ENCODE measurements around the gene PIN4. TPM values are rescaled to one million over a fixed set of nuclear protein-coding genes. Genes with fewer than 3 reads are reported as not detected.

The PIN4 gene
- total and polyA plus RNA-seq, 2 donors (not counting 3 experiments of a cell fraction or from before 2014, with no cell fraction given), result 4.5 to 10.4 TPM

DNA sequence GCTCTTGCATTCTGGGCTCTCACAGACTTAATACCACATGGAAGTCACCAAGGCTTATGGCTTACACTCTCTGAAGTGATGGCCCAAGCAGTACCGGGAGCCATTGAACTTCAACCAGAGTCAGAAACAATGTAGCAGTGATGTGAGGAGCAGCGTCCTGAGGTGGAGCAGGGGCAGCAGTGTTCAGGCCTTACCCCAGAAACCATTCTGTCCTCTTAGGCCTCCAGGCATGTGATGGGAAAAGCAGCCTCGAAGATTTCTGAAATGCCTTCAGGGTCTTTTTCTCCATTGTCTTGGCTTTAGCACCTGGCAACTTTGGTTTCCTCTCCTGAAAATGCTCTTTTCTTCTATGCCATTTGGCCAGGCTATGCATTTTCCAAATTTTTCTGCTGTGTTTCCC, 22.8 kb upstream of the PIN4 start:
- no peak for FAIRE-seq
- no TSS peak for BruUV-seq (replicated peaks)
- TF ChIP-seq POLR2AphosphoS5 (IDR thresholded peaks at IDR 0.05; ENCODE audit: insufficient read depth, low read depth, low read length), result no peak
- no peak for TF ChIP-seq JUN (IDR thresholded peaks at IDR 0.05; ENCODE audit: borderline replicate concordance, insufficient read depth, insufficient read length, low read depth)
- TF ChIP-seq, protein P1, sequence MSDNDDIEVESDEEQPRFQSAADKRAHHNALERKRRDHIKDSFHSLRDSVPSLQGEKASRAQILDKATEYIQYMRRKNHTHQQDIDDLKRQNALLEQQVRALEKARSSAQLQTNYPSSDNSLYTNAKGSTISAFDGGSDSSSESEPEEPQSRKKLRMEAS (IDR thresholded peaks at IDR 0.05; ENCODE audit: insufficient read depth, insufficient read length), result no peak
- TF ChIP-seq GATA2 (IDR thresholded peaks at IDR 0.05; ENCODE audit: insufficient read depth, insufficient read length, low read depth, low read length), result no peak
- no peak for TF ChIP-seq EZH2 (IDR thresholded peaks at IDR 0.05; ENCODE audit: borderline replicate concordance, low read depth, low read length, severe bottlenecking)

DNA sequence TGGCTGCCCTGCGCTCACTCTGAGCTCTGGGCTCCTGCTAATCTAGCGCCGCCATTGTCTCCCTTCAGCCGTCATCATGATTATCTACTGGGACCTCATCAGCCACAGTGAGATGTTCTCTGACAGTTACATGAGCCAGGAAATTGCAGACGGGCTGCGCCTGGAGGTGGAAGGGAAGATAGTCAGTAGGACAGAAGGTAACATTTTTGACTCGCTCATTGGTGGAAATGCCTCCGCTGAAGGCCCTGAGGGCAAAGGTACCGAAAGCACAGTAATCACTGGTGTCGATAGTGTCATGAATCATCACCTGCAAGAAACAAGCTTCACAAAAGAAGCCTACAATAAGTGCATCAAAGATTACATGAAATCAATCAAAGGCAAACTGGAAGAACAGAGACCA, 21.8 kb upstream of the PIN4 start:
- Histone ChIP-seq H4K20me1 (replicated peaks; ENCODE audit: control insufficient read depth, extremely low read depth, insufficient read depth, low read length) (no peaks in the 10 kb centered on the region), H3K4me2 (ENCODE audit: insufficient read depth, low read length) (no peak overlapping the region)
- BruUV-seq (replicated peaks), result no TSS peak

More for the DNA sequence above, 22.8 kb upstream of the PIN4 start:
- POLR2A ChIA-PET, result no interaction called here
- Histone ChIP-seq H3K4me1 (ENCODE audit: control insufficient read depth, extremely low read depth, insufficient read depth, low read length) (no peaks in the 10 kb centered on the region), H3K9me1 (replicated peaks; ENCODE audit: control insufficient read depth, extremely low read depth, insufficient read depth, low read length) (no peaks in the 10 kb centered on the region), H3K9me3 (replicated peaks; ENCODE audit: control insufficient read depth, insufficient read depth, low read length) (no peaks in the 10 kb centered on the region), H2AFZ (ENCODE audit: low read depth, low read length) (no peak overlapping the region), H4K20me1 (replicated peaks; ENCODE audit: control insufficient read depth, extremely low read depth, insufficient read depth, low read length) (no peaks in the 10 kb centered on the region), H3K4me3 (replicated peaks in 1 of 3; ENCODE audit: insufficient read depth in 1 of 3, low read depth in 1 of 3, low read length in 3 of 3) (no peak overlapping the region), H3K9ac (replicated peaks; ENCODE audit: extremely low read depth, insufficient read depth, low read length) (no peak overlapping the region), H3K4me2 (ENCODE audit: insufficient read depth, low read length) (no peak overlapping the region), H3K36me3 (ENCODE audit: control insufficient read depth in 2 of 2, extremely low read depth in 1 of 2, insufficient read depth in 2 of 2, low read length in 2 of 2) (no peaks in the 10 kb centered on the region), H3K27me3 (ENCODE audit: control insufficient read depth in 2 of 2, insufficient read depth in 2 of 2, low read length in 2 of 2) (no peaks in the 10 kb centered on the region), H3K27ac (ENCODE audit: insufficient read depth, low read depth, low read length) (no peak overlapping the region), H3K79me2 (ENCODE audit: control insufficient read depth, insufficient read depth, low read length) (no peaks in the 10 kb centered on the region)
- no peak for DNase-seq (ENCODE audit: low read depth, low spot score)
- dilution Hi-C loops (cut with MboI; ENCODE audit: extremely low pct_ligation_motif_present, low sequenced_read_pairs), result no loop called here
- intact Hi-C loops (cut with micrococcal nuclease), result no loop called here
- CTCF ChIA-PET, result no interaction called here

More for the DNA sequence above, 21.8 kb upstream of the PIN4 start:
- Histone ChIP-seq H2AFZ (ENCODE audit: low read depth, low read length) (no peak overlapping the region), H3K9me1 (replicated peaks; ENCODE audit: control insufficient read depth, extremely low read depth, insufficient read depth, low read length) (no peaks in the 10 kb centered on the region), H3K27ac (ENCODE audit: insufficient read depth, low read depth, low read length) (no peak overlapping the region), H3K4me3 (replicated peaks in 1 of 3; ENCODE audit: insufficient read depth in 1 of 3, low read depth in 1 of 3, low read length in 3 of 3) (no peak overlapping the region), H3K36me3 (ENCODE audit: control insufficient read depth in 2 of 2, extremely low read depth in 1 of 2, insufficient read depth in 2 of 2, low read length in 2 of 2) (no peaks in the 10 kb centered on the region), H3K9ac (replicated peaks; ENCODE audit: extremely low read depth, insufficient read depth, low read length) (no peak overlapping the region), H3K27me3 (ENCODE audit: control insufficient read depth in 2 of 2, insufficient read depth in 2 of 2, low read length in 2 of 2) (no peaks in the 10 kb centered on the region), H3K9me3 (replicated peaks; ENCODE audit: control insufficient read depth, insufficient read depth, low read length) (no peaks in the 10 kb centered on the region), H3K4me1 (ENCODE audit: control insufficient read depth, extremely low read depth, insufficient read depth, low read length) (no peaks in the 10 kb centered on the region), H3K79me2 (ENCODE audit: control insufficient read depth, insufficient read depth, low read length) (no peaks in the 10 kb centered on the region)
- POLR2A ChIA-PET, result no interaction called here
- intact Hi-C loops (cut with micrococcal nuclease), result no loop called here
- dilution Hi-C loops (cut with MboI; ENCODE audit: extremely low pct_ligation_motif_present, low sequenced_read_pairs), result no loop called here
- CTCF ChIA-PET, result no interaction called here
- no peak for FAIRE-seq
- no peak for TF ChIP-seq MYC (IDR thresholded peaks at IDR 0.05; ENCODE audit: low read depth, low read length)
- TF ChIP-seq, protein P2, sequence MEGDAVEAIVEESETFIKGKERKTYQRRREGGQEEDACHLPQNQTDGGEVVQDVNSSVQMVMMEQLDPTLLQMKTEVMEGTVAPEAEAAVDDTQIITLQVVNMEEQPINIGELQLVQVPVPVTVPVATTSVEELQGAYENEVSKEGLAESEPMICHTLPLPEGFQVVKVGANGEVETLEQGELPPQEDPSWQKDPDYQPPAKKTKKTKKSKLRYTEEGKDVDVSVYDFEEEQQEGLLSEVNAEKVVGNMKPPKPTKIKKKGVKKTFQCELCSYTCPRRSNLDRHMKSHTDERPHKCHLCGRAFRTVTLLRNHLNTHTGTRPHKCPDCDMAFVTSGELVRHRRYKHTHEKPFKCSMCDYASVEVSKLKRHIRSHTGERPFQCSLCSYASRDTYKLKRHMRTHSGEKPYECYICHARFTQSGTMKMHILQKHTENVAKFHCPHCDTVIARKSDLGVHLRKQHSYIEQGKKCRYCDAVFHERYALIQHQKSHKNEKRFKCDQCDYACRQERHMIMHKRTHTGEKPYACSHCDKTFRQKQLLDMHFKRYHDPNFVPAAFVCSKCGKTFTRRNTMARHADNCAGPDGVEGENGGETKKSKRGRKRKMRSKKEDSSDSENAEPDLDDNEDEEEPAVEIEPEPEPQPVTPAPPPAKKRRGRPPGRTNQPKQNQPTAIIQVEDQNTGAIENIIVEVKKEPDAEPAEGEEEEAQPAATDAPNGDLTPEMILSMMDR (IDR thresholded peaks at IDR 0.05; ENCODE audit: extremely low read depth in 1 of 2, insufficient read depth in 1 of 2, low read depth in 1 of 2, low read length in 2 of 2), result no peak
- no peak for TF ChIP-seq GATA2 (IDR thresholded peaks at IDR 0.05; ENCODE audit: insufficient read depth, insufficient read length, low read depth, low read length)
- TF ChIP-seq JUN (IDR thresholded peaks at IDR 0.05; ENCODE audit: borderline replicate concordance, insufficient read depth, insufficient read length, low read depth), result no peak
- no peak for TF ChIP-seq POLR2A (IDR thresholded peaks at IDR 0.05; ENCODE audit: low read depth, low read length)
- TF ChIP-seq, protein P1 (IDR thresholded peaks at IDR 0.05; ENCODE audit: insufficient read depth, insufficient read length), result no peak
- TF ChIP-seq POLR2AphosphoS5 (IDR thresholded peaks at IDR 0.05; ENCODE audit: insufficient read depth, low read depth, low read length), result no peak
- TF ChIP-seq EZH2 (IDR thresholded peaks at IDR 0.05; ENCODE audit: borderline replicate concordance, low read depth, low read length, severe bottlenecking), result no peak
- TF ChIP-seq FOS (IDR thresholded peaks at IDR 0.05; ENCODE audit: borderline replicate concordance, insufficient read depth, low read length), result no peak
- DNase-seq (ENCODE audit: low read depth, low spot score), result no peak

All from endothelial cell of umbilical vein (primary cell).